Ureter (tissue), 1 donor: ENCODE data around the gene ALDOC. TPM values are rescaled to one million over a fixed set of nuclear protein-coding genes. Genes with fewer than 3 reads are reported as not detected.
"Not testable (repeated sequence)": the region's sequence is repeated elsewhere in the genome, so short reads cannot be mapped to it uniquely, and the experiment has no call there.

Source experiments
- DNase-seq: peaks from one replicate; pipeline ENCODE4 v3.0.0-alpha.2; 2020; ENCODE audit warnings: low spot score
- total RNA-seq: library from RNA; stranded (reverse); gene quantifications from one replicate; pipeline ENCODE4 v1.2.4, GENCODE V29; 2023
- donor health status: DM: yes; HTN: yes; CAD: no.

Gene ALDOC
- total RNA-seq, 1 donor from 2014 or later = 15.7 TPM

- DNase-seq = no peak
Measured at GRCh38 chr17:28582513-28582912, 5.8 kb upstream of the ALDOC start.

GRCh38 chr17:28580959-28581358 is 4.3 kb upstream of the ALDOC start:
- no peak for DNase-seq

GRCh38 chr17:28579526-28579925 is 2.8 kb upstream of the ALDOC start:
- DNase-seq = no peak

- no peak for DNase-seq
Measured at GRCh38 chr17:28578246-28579195, 1.8 kb upstream of the ALDOC start.

GRCh38 chr17:28577466-28577824 is 750 bp upstream of the ALDOC start:
- no peak for DNase-seq

- DNase-seq = not testable (repeated sequence)
Measured at GRCh38 chr17:28576016-28576415, 679 bp downstream of the ALDOC start.

GRCh38 chr17:28575126-28575795 is 1.4 kb downstream of the ALDOC start:
- no peak for DNase-seq

GRCh38 chr17:28574526-28574925 is 2.2 kb downstream of the ALDOC start:
- no peak for DNase-seq

- DNase-seq = no peak
Measured at GRCh38 chr17:28573966-28574480, 2.7 kb downstream of the ALDOC start.

- DNase-seq = no peak
Measured at GRCh38 chr17:28573521-28573920, 3.2 kb downstream of the ALDOC start.

GRCh38 chr17:28573040-28573380 is 3.7 kb downstream of the ALDOC start:
- DNase-seq = no peak

- no peak for DNase-seq
Measured at GRCh38 chr17:28572259-28573039, 4.2 kb downstream of the ALDOC start.

- DNase-seq = peak; percentile 96
Measured at GRCh38 chr17:28571361-28572122, 5.2 kb downstream of the ALDOC start, which contains the start of gene PIGS. PIGS (minus strand) TSS chr17:28571524; CDS start chr17:28571496, 28 bp downstream.

GRCh38 chr17:28570716-28571360 is 5.9 kb downstream of the ALDOC start:
- no peak for DNase-seq

GRCh38 chr17:28569446-28569845 is 7.2 kb downstream of the ALDOC start:
- no peak for DNase-seq

GRCh38 chr17:28567604-28568003 is 9.1 kb downstream of the ALDOC start:
- DNase-seq = no peak

- no peak for DNase-seq
Measured at GRCh38 chr17:28563475-28563874, 13.2 kb downstream of the ALDOC start.

- DNase-seq = no peak
Measured at GRCh38 chr17:28555022-28555421, 21.7 kb downstream of the ALDOC start.

GRCh38 chr17:28554565-28554964 is 22.1 kb downstream of the ALDOC start:
- DNase-seq = no peak

GRCh38 chr17:28553000-28553505 is 23.6 kb downstream of the ALDOC start:
- no peak for DNase-seq
